Large intestine (tissue), 3 donors: ENCODE measurements around the gene ING3. TPM values are rescaled to one million over a fixed set of nuclear protein-coding genes. Genes with fewer than 3 reads are reported as not detected.

Source experiments
- DNase-seq, 2 donors: peaks; one replicate each; pipeline versions ENCODE4 v3.0.0 to v3.0.0-alpha.2; 2013
- H3K27ac ChIP-seq: one replicate; pipeline ENCODE4 v1.5.1; 2013; ENCODE audit warnings: low read length
- H3K27me3 ChIP-seq: 2 replicates; pipeline ENCODE4 v1.6.1; 2013; ENCODE audit warnings: low read length; ENCODE audit not compliant: control insufficient read depth, insufficient read depth
- H3K36me3 ChIP-seq: 2 replicates; pipeline ENCODE4 v1.6.1; 2013; ENCODE audit warnings: low read length; ENCODE audit not compliant: control insufficient read depth, insufficient read depth
- H3K4me1 ChIP-seq: one replicate; pipeline ENCODE4 v1.6.1; 2013; ENCODE audit warnings: low read length; ENCODE audit not compliant: control insufficient read depth, insufficient read depth
- H3K4me3 ChIP-seq: one replicate; pipeline ENCODE4 v1.5.1; 2013; ENCODE audit warnings: low read length
- H3K9me3 ChIP-seq: one replicate; pipeline ENCODE4 v1.6.1; 2013; ENCODE audit warnings: mild to moderate bottlenecking, low read depth, low read length, moderate library complexity; ENCODE audit not compliant: control insufficient read depth
- WGBS: methylation state at CpG from one replicate; pipeline ENCODE4 v1.1.5; 2013; ENCODE audit warnings: low lambda C conversion rate; ENCODE audit not compliant: insufficient coverage; 5-methylcytosine and 5-hydroxymethylcytosine counted together
- polyA plus RNA-seq: library from polyadenylated mRNA; unstranded; fragments of 120-200 nt; gene quantifications from one replicate; pipeline ENCODE4 v1.2.1, GENCODE V29; 2013

Gene ING3
- polyA plus RNA-seq, 1 donor, result 22.6 TPM

- DNase-seq, result no peak
- Histone ChIP-seq H3K4me1 (peaks cover 5% of the 10 kb centered on the region), H3K27me3 (no peaks in the 10 kb centered on the region), H3K9me3 (no peaks in the 10 kb centered on the region), H3K4me3 (no peak overlapping the region), H3K27ac (no peak overlapping the region), H3K36me3 (no peaks in the 10 kb centered on the region)
- WGBS, result no CpG with 5 or more reads among the region's 3 CpGs
Observed at GRCh38 chr7:121026577-121027111, 76.1 kb downstream of the ING3 start.

Other genes with a start within 250 kb of the ING3 start
- gene TSPAN12, start 92.6 kb upstream of the ING3 start, polyA plus RNA-seq, result 99.6 TPM
- 12.1 TPM for gene CPED1, start 37.9 kb downstream of the ING3 start, polyA plus RNA-seq